ENCODE data around the gene IL1A. TPM values are rescaled to one million over a fixed set of nuclear protein-coding genes. Genes with fewer than 3 reads are reported as not detected.

IL1A gene
- total and polyA plus RNA-seq, 10 of the 15 experiments (the other 5 are each of a cell fraction or from before 2014, with no cell fraction given), result 0.10 to 8.7 (median 6.9) TPM

- TF ChIP-seq CBFB (IDR thresholded peaks at IDR 0.05; ENCODE audit: low read depth) (peak; percentile 28; the same call in 1 of the 2 replicates), RFX5 (IDR thresholded peaks at IDR 0.05; ENCODE audit: low read depth, low read length) (no peak), CTCF (IDR thresholded peaks at IDR 0.05 in 2 of 3, conservative IDR thresholded peaks at IDR 0.05 in 1 of 3; ENCODE audit: control insufficient read depth in 2 of 3, extremely low read depth in 1 of 3, insufficient read depth in 1 of 3, low read depth in 3 of 3, low read length in 3 of 3) (no peak), STAT1 (conservative IDR thresholded peaks at IDR 0.05) (no peak), ZSCAN29 (IDR thresholded peaks at IDR 0.05) (peak; percentile 43; the same call in 1 of the 2 replicates), TCF12 (IDR thresholded peaks at IDR 0.05; ENCODE audit: low read depth, low read length) (no peak), CEBPZ (IDR thresholded peaks at IDR 0.05; ENCODE audit: low read depth, low read length) (no peak), RUNX3 (IDR thresholded peaks at IDR 0.05; ENCODE audit: low read length) (peak; percentile 72), BMI1 (IDR thresholded peaks at IDR 0.05; ENCODE audit: borderline replicate concordance) (no peak), ZBTB4 (CRISPR knock-in tag; IDR thresholded peaks at IDR 0.05) (no peak), ATF2 (IDR thresholded peaks at IDR 0.05; ENCODE audit: low read length) (peak; percentile 95), ZNF622 (IDR thresholded peaks at IDR 0.05) (no peak), GATAD2B (conservative IDR thresholded peaks at IDR 0.05; ENCODE audit: low read depth) (no peak), EGR1 (IDR thresholded peaks at IDR 0.05; ENCODE audit: borderline replicate concordance in 1 of 2, low read depth in 2 of 2, low read length in 2 of 2) (peak in 1 of 2 experiments; percentile 88; a peak in 1 of 3 replicates), CEBPB (IDR thresholded peaks at IDR 0.05; ENCODE audit: borderline replicate concordance in 1 of 2, low read depth in 2 of 2, low read length in 2 of 2) (peak in 1 of 2 experiments; percentile 37; a peak in 1 of 4 replicates), HDAC2 (IDR thresholded peaks at IDR 0.05) (no peak), TBL1XR1 (IDR thresholded peaks at IDR 0.05; ENCODE audit: low read depth, low read length) (no peak), NFXL1 (IDR thresholded peaks at IDR 0.05; ENCODE audit: borderline replicate concordance) (no peak), SMARCA5 (IDR thresholded peaks at IDR 0.05) (no peak), SREBF2 (IDR thresholded peaks at IDR 0.05; ENCODE audit: low read length) (no peak)
These were observed 28.3 kb upstream of the IL1A start (continued) for GRCh38 chr2:112812318-112813267.

Measured in GM12878 (cell line).